Measurements from ENCODE around the gene CPLX1.

The CPLX1 gene

DNA sequence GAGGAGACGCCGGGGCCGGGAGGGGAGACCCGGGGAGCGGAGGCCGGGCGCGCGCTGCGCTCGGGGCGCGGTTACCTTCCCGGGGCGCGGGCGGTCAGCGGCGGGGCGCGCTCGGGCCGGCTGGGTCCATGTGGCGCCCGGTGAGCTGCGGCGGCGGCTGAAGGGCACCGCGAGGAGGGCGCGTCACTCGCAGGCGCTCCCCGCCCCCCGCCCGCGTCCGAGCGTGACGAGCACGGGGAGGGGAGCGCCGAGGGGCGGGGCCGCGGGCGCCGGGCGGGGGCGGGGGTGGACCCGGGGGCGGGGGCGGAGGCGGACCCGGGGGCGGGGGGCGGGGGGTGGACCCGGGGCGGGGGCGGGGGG lies at the start of gene CPLX1:
Gene CPLX1, minus strand, starts transcription at position 159 of the 360 bp plus-strand sequence. CDS start 1,607 bp downstream, outside the sequence.
- DNase-seq = peak in 1 of 2 experiments; percentile 72

DNA sequence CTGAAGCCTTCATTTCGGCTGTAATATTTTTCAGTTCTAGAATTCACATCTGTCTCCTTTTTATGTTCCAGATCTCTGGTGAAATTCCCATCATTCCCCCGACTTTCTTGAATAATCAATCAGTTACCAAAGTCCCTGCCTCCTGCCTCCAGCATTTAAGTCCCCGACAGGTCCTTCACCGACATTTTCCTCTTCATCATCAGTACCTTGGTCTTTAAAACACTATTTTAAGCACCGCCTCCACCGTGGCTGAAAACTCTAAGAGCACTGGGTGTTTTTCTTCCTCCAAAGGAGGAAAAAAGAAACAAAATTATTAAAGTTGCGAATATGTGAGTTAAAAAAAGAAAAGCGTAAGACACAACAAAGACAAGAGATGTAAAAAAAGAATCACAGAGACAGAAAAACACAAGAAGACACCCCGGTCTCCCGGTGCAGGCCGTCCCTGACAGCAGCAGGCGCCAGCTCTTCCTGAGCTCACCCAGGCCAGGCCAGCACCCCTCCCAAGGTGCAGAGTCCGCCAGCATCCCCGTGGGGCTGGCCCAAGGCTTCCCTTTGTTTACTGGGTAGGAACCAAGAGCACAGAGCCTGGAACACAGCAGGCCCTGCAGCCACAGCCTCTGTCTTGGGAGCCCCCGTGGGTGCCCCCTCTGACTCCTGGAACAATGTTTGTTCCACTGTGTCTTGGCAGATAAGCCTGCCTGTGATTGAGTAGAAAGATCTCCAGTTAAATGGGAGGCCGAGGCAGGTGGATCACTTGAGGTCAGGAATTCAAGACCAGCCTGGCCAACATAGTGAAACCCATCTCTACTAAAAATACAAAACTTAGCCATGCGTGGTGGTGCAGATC lies 49.3 kb upstream of the CPLX1 start:
- no peak for DNase-seq

DNA sequence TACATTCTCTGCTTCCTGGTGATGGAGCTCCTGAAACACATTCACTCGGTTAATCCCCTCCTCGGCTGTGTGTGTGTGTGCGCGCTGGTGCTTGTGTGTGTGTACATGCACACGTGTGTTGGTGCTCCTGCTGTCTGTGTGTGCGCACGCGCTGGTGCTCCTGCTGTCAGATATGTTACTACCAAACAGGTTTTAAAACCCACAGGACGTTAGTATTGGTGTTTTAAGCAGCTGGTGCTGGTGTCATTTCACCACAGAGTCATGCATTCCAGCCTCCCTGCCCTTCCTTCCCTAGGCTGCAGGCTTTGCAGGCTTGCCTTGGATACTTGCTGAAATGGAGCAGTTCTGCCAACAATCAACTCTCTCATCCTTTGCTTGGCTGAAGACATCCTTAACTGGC lies 48.1 kb upstream of the CPLX1 start:
- DNase-seq = no peak

DNA sequence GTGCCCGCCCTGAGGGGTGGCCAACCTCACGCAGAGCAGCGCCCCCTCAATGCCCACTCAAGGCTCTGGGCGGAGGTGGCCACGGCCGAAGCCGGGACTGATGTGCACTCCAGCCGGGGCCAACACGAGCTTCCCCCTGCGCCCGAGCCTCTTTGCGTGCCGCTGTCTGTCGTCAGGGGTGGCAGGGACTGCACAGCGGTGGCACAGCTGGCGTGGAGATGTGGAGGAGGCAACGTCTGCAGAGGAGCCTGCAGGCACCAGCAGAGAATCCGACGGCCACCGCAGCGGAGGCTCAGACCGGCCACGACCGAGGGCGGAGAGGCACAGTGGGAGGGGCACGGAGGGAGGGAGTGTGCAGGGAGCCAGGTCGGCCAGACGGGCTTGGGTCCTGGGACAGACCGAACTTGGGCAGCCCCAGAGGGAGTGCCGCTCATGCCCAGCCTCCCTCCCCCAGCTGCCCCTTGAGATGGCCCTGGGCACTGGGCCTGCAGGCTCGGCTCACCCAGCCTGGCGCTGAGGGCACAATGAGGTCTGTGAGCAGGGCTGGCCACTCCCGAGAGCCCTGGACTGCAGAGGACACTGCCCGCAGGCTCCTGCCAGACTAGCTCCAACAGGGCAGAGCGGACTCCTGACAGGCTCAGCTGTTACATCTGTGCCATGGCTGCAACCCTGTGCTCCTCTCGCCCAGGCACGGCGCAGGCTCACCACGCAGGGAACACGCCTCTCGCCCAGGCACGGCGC lies 46.5 kb upstream of the CPLX1 start:
- no peak for DNase-seq

DNA sequence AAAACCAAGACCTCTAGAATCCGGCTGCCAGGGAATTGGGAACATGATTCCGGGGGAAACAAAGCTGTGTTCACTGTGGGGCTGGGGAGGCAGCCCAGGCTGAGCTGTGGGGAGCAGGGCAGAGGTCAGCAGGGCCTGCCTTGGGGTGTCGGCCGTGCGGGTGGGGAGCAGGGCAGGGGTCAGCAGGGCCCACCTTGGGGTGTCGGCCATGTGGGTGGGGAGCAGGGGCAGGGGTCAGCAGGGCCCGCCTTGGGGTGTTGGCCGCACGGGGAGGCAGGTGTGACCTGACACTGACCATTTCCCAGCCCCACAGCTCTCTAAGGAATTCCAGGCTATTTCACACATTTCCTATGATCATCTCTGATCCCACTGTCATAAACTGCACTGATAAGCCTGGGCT lies 45.6 kb upstream of the CPLX1 start:
- no peak for DNase-seq

DNA sequence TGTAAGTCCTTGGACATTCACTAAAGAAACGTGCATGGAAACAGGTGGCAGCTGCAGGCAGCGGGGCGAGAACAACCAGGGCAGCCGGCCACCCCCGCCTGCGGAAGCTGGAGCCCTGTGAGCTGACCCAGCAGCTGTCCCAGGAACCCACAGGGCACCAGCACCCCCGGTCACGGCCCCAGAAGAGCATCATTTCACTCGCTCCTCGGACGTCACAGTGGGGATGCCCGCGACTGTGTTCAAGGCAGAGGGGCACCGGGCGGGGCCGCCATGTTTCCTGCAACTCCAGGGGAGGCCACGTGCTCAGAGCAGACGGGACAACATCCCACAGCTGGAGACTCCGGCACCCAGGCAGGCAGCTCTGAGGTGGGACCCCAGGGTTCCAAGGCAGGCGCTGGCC lies 45.0 kb upstream of the CPLX1 start:
- no peak for DNase-seq

DNA sequence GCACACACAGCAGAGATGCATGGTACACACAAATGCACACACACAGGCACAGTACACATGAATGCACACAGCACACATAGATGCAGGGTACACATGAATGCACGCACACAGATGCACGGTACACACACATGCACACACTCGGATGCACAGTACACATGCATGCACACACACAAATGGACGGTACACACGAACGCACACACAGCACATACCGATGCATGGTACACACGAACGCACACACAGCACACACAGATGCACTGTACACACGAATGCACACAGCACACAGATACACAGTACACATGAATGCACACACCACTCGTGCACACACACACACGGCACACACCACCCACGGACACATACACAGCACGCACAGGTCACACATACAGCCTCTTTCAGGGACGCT lies 43.8 kb upstream of the CPLX1 start:
- DNase-seq = no peak

DNA sequence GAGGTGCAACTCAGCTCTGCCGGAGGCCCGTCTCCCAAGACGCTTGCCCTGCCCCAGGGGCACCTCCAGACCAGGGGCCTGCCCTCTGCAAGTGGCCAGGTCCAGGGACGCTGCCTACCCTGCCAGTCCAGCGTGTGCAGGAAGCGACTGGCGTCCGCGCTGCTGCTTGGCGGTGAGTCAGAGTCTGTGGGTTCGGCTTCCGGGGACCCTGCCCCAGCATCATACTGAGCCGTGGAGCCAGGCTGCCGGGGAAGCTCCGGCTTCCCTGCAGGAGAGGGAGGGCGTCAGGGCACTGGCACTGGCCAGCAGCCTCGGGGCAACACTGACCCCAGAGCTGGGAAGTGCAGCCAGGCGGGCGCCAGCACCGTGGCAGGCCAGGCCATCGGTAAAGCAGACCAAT lies 42.5 kb upstream of the CPLX1 start:
- no peak for DNase-seq

DNA sequence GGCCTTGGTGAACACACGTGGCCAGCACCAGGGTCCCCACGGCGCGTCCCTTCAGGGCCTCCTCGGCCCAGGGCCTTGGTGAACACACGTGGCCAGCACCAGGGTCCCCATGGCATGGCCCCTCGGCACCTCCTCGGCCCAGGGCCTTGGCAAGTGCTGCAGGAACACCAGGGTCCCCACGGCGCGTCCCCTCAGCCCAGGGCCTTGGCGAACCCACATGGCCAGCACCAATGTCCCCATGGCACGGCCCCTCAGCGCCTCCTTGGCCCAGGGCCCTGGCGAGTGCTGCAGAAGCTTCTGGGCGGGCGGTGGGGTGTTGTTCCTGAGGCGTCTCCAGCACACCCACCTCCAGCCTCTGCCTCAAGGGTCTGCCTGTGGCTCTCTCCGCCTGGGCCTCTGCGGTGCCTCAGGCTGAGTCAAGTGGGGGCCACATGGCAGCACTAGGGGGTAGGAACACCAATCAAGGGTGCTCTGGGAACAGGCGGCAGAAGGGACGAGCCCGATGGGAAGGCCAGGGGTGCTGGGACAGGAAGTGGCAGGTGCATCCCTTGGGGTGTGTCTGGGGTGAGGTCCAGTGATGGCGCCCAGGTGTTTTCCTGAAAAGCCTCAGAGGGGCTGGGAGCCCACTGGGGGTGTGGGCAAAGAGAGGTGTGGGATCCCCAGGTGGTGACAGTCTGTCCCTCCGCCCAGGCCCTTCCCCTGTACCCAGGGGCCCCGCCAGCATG lies 41.8 kb upstream of the CPLX1 start:
- DNase-seq = no peak

DNA sequence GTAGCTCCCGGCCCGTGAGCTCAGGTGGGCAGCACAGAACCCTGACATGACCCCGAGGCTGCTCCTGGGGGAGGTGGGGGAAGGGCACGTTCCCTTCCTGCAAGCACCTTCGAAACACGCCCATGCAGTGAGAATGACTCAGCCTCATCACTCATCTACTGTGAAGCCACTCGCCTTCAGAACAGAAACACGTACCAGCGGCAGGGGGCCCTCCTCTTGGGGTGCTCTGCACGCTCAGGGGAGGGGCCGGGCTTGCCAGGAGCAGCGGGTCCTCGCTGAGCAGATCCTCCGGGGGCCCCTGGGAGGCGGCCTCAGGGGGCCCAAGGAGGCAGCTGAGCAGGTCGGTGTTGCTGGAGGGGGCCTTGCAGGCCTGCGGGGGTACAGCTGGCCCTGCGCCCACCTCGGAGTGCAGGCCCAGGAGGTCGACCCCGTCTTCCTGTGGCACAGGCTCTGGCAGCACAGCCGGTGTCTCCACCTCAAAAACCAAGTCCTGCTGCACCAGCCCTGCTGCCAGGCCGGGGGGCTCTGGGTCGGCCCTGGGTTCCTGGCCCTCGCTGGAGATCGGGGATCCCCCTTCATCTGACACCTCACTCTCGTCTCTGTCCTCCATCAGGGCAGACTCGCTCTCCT lies 40.9 kb upstream of the CPLX1 start:
- DNase-seq = no peak

DNA sequence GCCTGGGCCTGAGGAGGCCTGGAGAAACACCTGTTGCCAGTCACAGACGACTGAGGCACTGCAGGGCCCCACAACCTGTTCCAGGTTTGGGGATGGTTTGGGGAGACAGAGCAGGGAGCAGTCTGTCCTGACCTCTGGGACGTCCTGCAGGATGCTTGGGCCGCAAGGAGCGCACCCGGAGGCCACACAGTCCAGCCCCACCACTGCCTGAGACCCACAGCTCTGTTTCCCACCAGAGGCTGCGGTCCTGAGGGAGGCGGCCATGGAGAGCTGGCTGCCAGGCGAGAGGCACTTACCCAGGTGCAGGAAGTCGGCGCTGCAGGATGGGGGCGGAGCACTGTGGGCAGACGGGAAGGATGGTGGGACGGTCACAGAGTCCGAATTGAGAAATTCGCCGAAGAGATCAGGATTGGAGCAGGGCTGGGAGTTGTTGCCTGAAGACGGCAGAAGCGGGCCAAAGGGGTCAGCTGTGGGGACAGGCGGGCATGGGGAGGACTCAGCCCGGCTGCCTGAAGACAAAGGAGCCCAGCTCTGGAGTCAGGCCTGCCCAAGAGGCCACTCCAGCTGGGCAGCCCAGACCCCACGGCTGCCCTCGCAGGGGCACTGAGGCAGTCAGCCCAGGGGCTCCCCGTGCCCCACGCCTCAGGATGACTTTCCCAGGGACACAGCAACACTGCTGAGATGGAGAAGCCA lies 40.3 kb upstream of the CPLX1 start:
- no peak for DNase-seq

DNA sequence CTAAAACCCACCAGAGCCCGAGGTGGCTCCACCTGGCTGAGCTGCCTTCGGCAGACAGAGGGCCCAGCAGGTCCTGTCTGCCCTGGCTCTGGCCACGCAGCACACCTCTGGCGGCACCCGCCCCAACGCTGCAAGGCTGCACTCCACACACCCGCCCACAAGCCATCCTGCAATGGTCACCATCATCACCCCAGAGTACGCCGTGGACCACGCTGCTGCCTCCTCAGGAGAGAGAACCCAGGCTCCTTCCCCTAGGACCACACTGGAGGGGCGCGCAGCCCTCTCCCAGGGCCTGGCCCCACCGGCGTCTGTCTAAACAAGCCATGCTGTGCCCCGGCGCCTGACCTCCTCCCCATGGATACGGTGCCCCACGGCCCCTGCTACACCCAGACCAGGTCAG lies 39.6 kb upstream of the CPLX1 start:
- no peak for DNase-seq

DNA sequence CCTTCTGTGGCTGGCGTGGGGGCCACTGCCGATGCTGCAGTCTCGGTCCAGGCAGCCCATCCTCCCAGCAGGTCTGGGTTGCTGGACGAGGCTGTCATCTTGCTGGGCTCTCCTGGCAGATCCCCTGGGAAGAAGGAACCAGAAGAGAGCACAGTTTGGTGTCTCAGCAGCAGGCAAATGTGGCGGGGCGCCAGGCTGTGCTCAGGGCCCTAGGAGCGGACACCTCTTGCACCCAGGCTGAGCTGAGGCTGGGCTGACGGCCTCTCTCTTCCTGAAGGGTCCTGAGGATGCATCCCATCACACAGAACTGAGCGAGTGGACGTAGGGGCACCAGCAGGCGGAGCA lies 39.2 kb upstream of the CPLX1 start:
- DNase-seq = no peak

DNA sequence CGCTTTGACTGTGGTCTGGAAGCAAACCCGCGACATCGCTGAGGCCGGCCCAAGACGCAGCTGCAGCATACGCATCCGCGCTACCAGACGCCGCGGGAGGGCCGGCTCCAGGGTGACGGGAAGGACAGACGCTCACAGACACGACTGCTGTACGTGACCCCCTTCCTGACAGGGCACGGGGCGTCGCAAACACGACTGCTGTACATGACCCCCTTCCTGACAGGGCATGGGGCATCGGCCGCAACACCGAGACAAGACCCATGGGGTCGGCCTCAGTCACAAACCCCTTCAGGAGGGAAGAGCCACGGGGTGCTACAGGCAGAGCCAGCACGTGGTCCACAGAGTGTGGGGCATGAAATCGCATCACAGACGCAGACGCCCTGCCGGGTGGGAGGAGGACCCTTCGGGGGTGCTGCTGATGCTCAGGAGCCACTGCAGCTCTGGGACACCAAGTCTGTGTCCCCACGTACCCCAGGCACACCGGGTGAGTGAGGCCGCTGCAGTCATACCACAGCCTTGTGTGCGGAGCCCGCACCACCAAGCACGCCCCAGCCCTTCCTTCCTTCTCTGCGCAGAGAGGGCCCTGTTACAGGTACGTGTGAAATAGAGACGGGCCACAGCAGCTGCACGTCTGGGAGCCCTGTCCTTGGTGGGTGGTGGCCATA lies 38.7 kb upstream of the CPLX1 start:
- no peak for DNase-seq

DNA sequence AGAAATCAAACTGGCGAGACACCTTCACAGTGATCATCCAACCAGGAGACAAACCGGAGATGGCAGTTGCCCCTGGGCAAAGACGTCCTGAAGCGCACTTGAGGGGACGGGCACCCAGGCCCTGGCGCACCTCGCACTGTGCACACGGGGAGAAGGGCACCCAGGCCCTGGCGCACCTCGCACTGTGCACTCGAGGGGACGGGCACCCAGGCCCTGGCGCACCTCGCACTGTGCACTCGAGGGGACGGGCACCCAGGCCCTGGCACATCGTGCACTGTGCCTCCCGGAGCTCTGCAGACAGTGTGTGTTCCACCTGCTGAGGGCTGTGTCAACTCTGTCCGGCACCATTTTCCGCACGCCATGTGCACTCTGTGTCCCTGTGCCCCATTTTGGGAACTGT lies 34.6 kb upstream of the CPLX1 start:
- no peak for DNase-seq

DNA sequence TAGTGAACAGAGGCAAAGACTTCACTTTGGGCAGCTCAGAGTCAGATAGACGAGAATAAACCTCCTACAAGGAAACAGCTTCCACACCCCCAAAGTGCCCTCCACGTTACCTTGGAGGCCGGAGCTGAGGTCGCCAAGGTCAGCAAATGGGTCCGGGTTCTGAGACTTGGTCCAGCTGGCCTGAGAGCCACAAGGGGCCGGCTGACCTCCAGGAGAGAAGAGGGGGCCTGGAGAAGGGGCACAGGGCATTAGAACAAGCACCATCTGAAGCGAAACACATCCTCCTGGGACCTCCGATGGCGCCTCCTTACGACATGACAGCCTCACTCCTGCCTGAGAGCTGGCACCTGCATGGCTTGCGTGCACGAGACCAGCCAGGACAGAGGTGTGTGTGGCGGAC lies 33.6 kb upstream of the CPLX1 start:
- no peak for DNase-seq

DNA sequence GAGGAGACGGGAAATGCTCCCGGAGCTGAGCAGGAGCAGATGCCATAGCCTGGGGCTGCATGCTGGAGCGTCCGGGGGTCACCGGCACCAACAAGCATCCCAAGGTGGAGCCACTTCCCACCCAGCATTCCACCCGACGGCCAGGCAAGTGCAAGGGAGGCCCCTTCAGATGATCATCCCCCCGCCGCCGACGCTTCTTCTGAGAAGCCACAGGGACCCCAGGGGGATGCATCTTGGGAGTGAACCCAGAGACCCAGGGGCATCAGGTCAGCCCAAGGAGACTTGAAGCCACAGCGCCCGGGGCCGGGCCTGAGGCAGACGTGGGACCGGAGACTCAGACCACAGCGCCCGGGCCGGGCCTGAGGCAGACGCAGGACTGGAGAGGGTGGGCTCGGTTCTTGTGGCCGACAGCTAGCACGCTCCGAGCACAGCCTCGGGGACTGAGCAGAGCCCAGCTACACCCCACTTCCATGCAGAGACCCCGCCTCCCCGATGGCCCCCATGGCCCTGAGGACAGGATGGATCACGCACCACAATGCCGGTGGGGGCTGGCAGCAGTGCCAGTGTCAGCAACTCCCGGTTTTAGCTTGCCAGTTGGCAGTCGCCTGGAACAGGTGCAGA lies 33.0 kb upstream of the CPLX1 start:
- no peak for DNase-seq

DNA sequence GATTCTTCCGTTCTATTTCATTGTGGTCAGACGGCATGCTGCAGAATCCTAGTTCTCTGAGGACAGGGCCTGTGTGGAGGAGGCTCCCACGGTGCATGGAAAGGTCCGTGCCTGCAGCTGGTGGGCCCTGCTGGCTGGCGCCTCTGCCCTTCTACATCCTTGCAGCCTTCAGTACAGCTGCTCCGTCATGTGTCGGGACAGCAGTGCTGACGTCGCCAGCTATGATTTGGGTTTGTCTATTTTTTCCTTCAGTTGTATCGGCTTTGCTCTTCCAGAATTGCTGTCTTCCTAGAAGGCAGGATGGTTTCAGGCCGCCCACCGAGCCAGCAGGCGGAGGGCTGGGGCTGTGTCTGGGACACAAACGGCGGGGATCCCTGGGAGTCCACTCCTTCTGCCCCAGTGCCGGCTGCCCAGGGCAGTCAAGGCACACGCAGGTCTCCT lies 32.1 kb upstream of the CPLX1 start:
- DNase-seq = no peak

DNA sequence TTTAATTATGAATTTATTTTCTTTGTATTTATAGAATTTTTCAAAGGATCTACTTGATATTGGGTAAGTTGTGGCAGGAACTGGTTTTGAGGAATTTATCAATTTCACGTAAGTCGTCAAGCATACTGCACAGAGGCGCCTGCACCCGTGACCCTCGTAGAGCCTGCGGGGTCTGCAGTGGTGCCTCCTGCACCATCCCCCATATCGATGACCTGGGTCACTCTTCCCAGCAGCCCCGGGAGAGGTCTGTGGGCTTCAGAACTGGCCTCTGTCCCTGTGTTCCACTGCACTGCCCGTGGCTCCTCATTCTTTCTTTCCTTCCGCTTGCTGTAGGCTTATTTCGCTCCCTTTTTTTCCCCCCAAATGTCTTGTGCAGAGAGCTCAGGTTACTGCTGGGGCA lies 31.5 kb upstream of the CPLX1 start:
- no peak for DNase-seq

DNA sequence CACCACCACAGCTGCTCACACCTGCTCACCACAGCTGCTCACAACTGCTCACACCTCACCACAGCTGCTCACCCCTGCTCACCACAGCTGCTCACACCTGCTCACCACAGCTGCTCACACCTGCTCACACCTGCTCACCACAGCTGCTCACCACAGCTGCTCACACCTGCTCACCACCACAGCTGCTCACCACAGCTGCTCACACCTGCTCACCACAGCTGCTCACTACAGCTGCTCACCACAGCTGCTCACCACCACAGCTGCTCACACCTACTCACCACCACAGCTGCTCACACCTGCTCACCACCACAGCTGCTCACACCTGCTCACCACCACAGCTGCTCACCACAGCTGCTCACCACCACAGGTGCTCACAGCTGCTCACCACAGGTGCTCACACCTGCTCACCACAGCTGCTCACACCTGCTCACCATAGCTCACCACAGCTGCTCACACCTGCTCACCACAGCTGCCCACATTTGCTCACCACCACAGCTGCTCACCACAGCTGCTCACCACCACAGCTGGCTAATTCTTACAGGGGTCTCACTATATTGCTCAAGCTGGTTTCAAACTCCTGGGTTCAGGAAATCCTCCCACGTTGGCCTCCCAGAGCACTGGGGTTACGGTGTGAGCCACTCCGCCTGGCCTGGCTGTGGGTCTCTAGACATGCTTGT lies 30.4 kb upstream of the CPLX1 start:
- no peak for DNase-seq

DNA sequence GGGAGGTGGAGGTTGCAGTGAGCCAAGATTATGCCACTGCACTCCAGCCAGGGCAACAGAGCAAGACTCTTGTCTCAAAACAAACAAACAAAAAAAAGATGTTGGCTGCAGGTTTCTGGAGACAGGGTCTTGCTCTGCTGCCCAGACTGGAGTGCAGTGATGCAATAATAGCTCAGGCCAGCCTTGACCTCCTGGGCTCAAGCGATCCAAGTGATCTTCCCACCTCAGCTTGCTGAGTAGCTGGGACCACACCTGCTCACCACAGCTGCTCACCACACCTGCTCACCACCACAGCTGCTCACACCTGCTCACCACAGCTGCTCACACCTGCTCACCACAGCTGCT lies 29.9 kb upstream of the CPLX1 start:
- no peak for DNase-seq

Data from NCI-H187 (cell line).